ENCODE data around the gene NRG3.
"Not testable (repeated sequence)": the region's sequence is repeated elsewhere in the genome, so short reads cannot be mapped to it uniquely, and the experiment has no call there.

Gene NRG3

GRCh38 chr10:82914655-82915136, 1039.7 kb downstream of the NRG3 start:
- no peak for DNase-seq (ENCODE audit: low read depth in 3 of 3)

GRCh38 chr10:82916941-82917340, 1041.9 kb downstream of the NRG3 start:
- DNase-seq (ENCODE audit: low read depth in 3 of 3): no peak

GRCh38 chr10:82918022-82918421, 1043.0 kb downstream of the NRG3 start:
- DNase-seq (ENCODE audit: low read depth in 3 of 3): no peak

DNA sequence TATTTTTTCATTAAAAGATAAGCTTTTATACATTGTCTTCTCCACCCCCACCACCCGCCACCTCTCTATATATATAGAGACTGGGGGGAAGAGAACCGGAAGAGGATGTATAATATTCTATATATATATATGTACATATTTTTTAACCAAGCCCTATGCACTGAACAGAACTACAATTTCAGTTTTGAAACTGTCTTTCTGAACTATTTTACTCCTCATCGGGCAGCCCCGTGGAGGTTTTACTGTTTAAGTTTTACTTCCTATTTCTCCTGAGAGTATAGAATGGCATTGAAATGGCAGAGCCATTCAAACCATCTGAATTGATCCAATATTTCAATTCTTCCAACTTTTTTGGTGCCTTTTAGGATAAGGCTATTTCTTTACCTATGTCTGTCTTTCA, 1047.1 kb downstream of the NRG3 start:
- DNase-seq (ENCODE audit: low read depth in 3 of 3): no peak

DNA sequence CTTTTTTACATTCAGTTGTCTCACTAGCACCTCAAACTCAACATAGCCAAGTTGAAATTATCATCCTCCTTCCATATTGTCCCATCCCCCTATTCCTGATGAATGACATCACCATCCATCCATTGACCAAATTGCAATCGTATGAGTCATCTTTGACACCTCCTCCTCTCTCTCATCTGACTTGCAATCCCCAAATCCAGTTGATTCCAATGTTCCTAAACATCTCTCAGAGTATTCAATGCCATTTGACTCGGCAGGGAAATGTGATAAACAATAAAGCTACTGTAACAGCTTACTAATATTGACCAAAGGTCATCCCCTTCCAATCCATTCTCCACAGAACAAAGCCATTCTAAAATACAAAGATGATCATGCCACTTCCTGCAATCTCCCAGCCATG, 1047.8 kb downstream of the NRG3 start:
- DNase-seq (ENCODE audit: low read depth in 3 of 3): no peak

- DNase-seq (ENCODE audit: low read depth in 3 of 3): no peak
These were observed 1049.7 kb downstream of the NRG3 start for GRCh38 chr10:82924711-82925110.

GRCh38 chr10:82925547-82925946, 1050.6 kb downstream of the NRG3 start:
- no peak for DNase-seq (ENCODE audit: low read depth in 3 of 3)

DNA sequence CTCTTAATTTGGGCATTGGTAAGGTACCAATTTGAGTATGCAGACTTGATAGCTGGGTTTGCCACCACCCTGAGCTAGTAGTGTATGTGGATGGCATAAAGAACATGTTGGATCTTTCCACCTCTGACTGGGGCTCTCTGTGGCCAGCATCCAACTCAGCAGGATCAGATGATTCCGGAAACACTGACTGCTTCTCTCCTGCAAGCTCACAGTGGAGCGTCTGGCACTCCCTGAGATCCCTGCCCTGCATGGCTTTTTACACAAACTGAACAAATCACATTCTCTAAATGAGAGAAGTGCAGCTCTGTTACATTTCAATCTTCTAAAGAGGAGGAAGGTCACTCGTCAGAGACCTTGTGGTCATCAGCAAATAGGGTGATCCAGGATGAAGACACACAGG, 1057.5 kb downstream of the NRG3 start:
- no peak for DNase-seq (ENCODE audit: low read depth in 3 of 3)

- DNase-seq (ENCODE audit: low read depth in 3 of 3): no peak
These were observed 1059.4 kb downstream of the NRG3 start for GRCh38 chr10:82934429-82934828.

GRCh38 chr10:82934947-82935346, 1060.0 kb downstream of the NRG3 start:
- DNase-seq (ENCODE audit: low read depth in 3 of 3): no peak

DNA sequence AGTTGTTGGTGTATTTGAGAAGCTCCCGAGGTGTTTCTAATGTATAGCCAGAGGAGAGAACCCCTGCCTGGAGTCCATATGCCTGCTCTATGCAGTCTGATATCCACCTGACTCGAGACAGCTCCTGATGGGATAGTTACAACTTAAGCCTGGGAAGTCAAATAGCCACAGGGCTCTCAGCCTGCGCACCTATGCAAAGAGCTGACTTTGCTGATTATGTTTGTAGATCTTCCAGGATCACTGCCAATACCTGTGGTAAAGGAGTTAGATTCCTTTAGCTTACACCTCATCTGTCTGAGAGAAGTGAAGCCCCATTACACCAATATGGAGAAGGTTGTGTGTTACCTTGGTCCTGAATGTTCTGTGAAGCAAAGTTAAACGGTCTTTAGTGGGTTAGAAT, 1063.3 kb downstream of the NRG3 start:
- DNase-seq (ENCODE audit: low read depth in 3 of 3): no peak

GRCh38 chr10:82942286-82943099, 1067.5 kb downstream of the NRG3 start:
- DNase-seq (ENCODE audit: low read depth in 3 of 3): no peak

DNA sequence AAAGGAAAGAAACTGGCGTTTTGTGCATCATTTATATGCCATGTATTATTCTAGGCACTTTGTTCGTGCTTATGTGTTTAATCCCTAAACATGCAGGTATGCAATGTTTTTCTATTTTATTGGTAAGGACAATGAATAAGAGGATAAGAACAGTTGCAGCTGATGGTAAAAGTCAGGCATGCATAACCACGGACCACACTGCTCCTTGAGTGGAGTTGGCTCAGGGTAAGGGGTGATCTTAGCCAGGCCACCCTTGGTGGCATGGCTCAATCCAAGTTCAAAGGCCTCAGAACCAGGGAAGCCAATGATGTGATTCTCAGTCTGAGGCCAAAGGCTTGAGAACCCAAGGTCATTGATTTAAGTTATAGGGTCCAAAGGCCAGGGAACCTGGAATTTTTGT, 1068.1 kb downstream of the NRG3 start:
- no peak for DNase-seq (ENCODE audit: low read depth in 3 of 3)

DNA sequence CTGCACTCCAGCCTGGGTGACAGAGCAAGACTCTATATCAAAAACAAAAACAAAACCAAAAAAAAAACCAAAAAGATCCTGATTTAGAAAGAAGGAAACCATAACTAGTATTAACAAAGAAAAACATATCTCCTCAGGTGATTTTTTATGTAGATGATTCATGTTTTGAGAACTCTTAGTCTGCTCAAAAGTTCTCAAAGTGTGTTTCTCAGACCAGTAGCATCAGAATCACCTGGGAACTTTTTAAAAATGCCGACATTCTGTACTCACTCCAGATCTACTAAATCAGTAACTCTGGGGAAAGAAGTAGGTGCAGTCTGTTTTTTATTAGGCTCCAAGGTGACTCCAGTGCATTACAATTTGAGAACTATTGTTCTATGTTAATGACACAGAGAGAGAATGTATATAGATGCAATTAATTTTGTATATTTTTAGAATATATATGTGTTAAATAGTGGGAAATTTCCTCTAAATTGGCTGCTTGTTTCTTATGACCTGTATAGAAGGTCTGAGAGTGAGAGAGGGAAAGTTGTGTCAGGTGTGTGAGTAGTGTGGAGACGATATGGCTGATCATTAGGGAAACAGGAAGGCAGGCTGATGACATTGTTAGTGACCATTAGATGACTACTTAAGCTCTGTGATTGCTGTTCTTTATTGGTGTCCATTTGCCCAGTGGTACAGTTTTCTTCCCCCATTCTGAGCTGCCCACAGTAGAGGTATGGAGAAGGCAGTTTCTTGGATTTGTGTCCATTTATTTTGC, 1075.0 kb downstream of the NRG3 start:
- DNase-seq (ENCODE audit: low read depth in 3 of 3): no peak

DNA sequence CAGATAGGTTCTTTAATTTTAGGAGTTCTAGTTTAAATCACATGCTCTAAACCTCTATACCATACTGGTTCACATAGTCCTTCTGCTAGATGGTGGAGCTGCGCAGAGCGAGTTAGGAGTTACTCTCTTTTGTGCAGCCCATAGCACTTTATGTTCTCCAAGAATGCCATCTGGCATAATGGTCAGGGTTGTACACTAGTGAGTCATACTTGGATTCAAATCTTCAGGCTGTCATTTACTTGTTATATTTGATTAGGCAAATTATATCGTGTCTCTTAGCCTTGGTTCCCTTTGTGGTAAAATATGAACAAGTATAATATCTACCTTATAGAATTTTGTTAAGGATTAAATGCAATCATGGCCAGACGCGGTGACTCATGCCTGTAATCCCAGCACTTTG, 1078.3 kb downstream of the NRG3 start:
- DNase-seq (ENCODE audit: low read depth in 3 of 3): no peak

DNA sequence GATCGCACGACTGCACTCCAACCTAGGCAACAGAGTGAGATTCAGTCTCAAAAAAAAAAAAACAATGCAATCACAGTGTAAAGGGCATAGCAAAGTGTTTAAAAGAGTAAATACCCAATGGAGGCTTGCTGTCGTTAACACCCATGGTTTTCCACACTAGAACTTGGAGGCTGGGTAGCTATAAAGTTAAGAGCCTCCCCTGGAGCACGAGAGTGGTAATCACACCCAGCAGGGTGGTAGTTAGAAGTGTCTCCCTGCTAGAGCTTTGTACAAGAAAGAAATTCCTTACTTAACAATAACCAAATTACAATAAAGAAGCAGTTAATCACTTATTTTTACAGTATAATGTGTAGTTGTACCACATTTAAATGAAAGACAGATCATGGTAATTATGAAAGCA, 1078.9 kb downstream of the NRG3 start:
- DNase-seq (ENCODE audit: low read depth in 3 of 3): no peak

DNA sequence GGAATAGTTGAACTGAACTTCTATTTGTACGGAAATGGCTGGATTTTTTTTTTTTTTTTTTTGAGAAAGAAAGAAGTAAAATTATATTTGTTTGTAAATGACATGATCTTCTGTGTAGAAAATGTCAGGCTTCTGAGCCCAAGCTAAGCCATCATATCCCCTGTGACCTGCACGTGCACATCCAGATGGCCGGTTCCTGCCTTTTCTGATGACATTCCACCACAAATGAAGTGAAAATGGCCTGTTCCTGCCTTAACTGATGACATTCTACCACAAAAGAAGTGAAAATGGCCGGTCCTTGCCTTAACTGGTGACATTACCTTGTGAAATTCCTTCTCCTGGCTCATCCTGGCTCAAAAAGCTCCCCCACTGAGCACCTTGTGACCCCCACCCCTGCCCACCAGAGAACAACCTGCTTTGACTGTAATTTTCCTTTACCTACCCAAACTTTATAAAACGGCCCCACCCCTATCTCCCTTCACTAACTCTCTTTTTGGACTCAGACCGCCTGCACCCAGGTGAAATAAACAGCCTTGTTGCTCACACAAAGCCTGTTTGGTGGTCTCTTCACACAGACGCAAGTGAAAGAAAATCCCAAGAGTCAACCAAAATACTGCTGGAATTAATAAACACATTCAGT, 1085.5 kb downstream of the NRG3 start:
- DNase-seq (ENCODE audit: low read depth in 3 of 3): not testable (repeated sequence)

DNA sequence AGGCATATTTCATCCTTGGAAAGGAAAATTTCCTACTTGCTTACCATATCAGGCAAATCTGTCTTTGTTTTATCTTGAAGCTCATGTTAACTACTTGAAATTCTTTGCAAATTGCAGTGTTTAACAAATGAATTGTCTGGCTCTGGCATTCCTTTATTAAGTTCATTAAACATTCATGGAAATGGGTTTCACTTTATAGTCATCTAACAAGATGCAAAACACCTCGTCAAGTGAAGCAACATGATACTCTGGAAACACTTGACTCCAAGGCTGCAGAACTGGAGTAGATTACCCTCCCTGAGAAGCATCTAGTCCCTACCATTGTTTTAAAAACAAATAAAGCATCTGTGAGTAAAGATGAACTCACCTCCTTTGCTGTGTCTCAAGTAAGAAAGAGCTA, 1086.9 kb downstream of the NRG3 start:
- no peak for DNase-seq (ENCODE audit: low read depth in 3 of 3)

GRCh38 chr10:82966130-82966529, 1091.1 kb downstream of the NRG3 start:
- no peak for DNase-seq (ENCODE audit: low read depth in 3 of 3)

DNA sequence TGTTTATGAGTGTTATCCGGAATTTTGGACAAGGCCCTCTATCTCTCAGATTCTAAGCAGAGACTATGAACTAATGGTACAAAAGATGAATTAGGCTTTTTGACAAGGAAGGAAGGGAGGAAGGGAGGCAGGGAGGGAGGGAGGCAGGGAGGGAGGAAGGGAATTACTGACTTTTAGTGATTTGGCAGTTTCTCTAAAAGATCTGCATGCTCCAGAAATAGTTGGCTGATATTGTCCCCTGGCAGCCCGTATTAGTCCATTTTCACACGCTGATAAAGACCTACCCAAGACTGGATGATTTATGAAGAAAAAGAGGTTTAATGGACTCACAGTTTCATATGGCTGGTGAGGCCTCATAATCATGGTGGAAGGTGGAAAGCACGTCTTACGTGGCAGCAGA, 1093.5 kb downstream of the NRG3 start:
- no peak for DNase-seq (ENCODE audit: low read depth in 3 of 3)

GRCh38 chr10:82969405-82969804, 1094.4 kb downstream of the NRG3 start:
- DNase-seq (ENCODE audit: low read depth in 3 of 3): no peak

DNA sequence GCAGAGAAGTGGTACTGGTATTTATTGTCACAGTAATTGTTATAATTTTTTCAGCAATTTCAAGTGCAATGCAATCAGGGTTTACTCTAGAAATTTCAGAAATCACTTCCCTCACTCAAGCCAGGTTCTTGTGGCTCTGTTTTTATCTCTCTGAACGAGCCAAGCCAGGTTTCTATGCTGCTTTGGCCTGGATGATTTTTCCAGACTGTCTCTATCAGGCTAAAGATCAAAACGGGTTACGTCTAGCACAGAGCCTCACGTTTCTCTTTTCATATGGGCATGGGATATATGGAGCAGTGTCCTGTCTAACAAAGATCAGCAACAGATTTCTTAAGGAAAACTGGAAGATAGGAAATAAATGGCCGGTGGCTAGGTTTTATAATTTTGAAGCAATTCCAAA, 1105.3 kb downstream of the NRG3 start:
- no peak for DNase-seq (ENCODE audit: low read depth in 3 of 3)

All from stimulated activated CD4-positive, alpha-beta T cell treated with anti-CD3 and anti-CD28 coated beads, TNF-alpha, amount 100 ng/mL, for 48 hours (primary cell).